ENCODE measurements around the gene MAN1C1.

MAN1C1 gene

GRCh38 chr1:25706146-25707089, 89.8 kb downstream of the MAN1C1 start:
- no peak overlapping the region for H3K4me3 ChIP-seq
- H3K27ac ChIP-seq, result peak overlapping the region in 1 of 2 donors; percentile 30
- no peak for TF ChIP-seq CTCF (IDR thresholded peaks at IDR 0.05)
- no peak for DNase-seq (ENCODE audit: low spot score)

- no peak overlapping the region for H3K27ac ChIP-seq
- no peak for DNase-seq (ENCODE audit: low spot score)
- H3K4me3 ChIP-seq, result no peak overlapping the region
- no peak for TF ChIP-seq CTCF (IDR thresholded peaks at IDR 0.05)
Observed at GRCh38 chr1:25707280-25708016, 90.9 kb downstream of the MAN1C1 start.

GRCh38 chr1:25710583-25711347, 94.2 kb downstream of the MAN1C1 start:
- no peak overlapping the region for H3K4me3 ChIP-seq
- no peak overlapping the region for H3K27ac ChIP-seq
- TF ChIP-seq CTCF (IDR thresholded peaks at IDR 0.05), result no peak
- DNase-seq (ENCODE audit: low spot score), result no peak

- TF ChIP-seq CTCF (IDR thresholded peaks at IDR 0.05), result no peak
- no peak for DNase-seq (ENCODE audit: low spot score)
- Histone ChIP-seq H3K27ac (no peak overlapping the region), H3K4me3 (no peak overlapping the region)
Observed at GRCh38 chr1:25711555-25712298, 95.1 kb downstream of the MAN1C1 start.

- H3K27ac ChIP-seq, result no peak overlapping the region
- TF ChIP-seq CTCF (IDR thresholded peaks at IDR 0.05), result no peak
- DNase-seq (ENCODE audit: low spot score), result no peak
- H3K4me3 ChIP-seq, result no peak overlapping the region
Observed at GRCh38 chr1:25712299-25712970, 95.8 kb downstream of the MAN1C1 start.

- no peak for TF ChIP-seq CTCF (IDR thresholded peaks at IDR 0.05)
- H3K4me3 ChIP-seq, result no peak overlapping the region
- no peak overlapping the region for H3K27ac ChIP-seq
- DNase-seq (ENCODE audit: low spot score), result no peak
Observed at GRCh38 chr1:25713961-25714360, 97.4 kb downstream of the MAN1C1 start.

Data from coronary artery (tissue), 2 donors.